Vagina (tissue), 2 donors: Measurements from ENCODE around the gene NOP58. TPM values are rescaled to one million over a fixed set of nuclear protein-coding genes. Genes with fewer than 3 reads are reported as not detected.

Experiments
- DNase-seq, 2 donors: peaks; one replicate each; pipeline ENCODE4 v3.0.0-alpha.2; 2017; ENCODE audit errors: extremely low spot score in 2 of 2
- H3K27ac ChIP-seq: fragments of 200-600 bp; sonication (generic); one replicate; pipeline ENCODE4 v1.5.1; 2019
- H3K27me3 ChIP-seq: fragments of 200-600 bp; sonication (generic); one replicate; pipeline ENCODE4 v1.5.1; 2019
- H3K36me3 ChIP-seq, 2 donors: fragments of 200-600 bp; sonication (generic); one replicate each; pipeline ENCODE4 v1.5.1; 2017 to 2019
- H3K4me1 ChIP-seq: fragments of 200-600 bp; sonication (generic); one replicate; pipeline ENCODE4 v1.5.1; 2019
- H3K4me3 ChIP-seq, 2 donors: fragments of 200-600 bp; sonication (generic); 1 replicate in 1 of 2; 2 replicates in 1 of 2; pipeline ENCODE4 v1.5.1; 2016 to 2019
- H3K9me3 ChIP-seq: fragments of 200-600 bp; sonication (generic); one replicate; pipeline ENCODE4 v1.5.1; 2019
- POLR2A ChIP-seq, 2 donors: fragments of 450-650 bp; IDR thresholded peaks; one replicate each; pipeline ENCODE4 v1.6.1; 2017; ENCODE audit warnings: antibody characterized with exemption in 2 of 2, mild to moderate bottlenecking in 2 of 2, moderate library complexity in 2 of 2
- POLR2AphosphoS5 ChIP-seq, 2 donors: sonication (generic); formaldehyde crosslinking; IDR thresholded peaks; one replicate each; pipeline ENCODE4 v1.9.0; 2017; ENCODE audit warnings: antibody characterized with exemption in 2 of 2, mild to moderate bottlenecking in 2 of 2, low read depth in 1 of 2; ENCODE audit not compliant: insufficient read depth in 1 of 2
- intact Hi-C: fragments of 100-400 bp; cut with DNase I; formaldehyde crosslinking; loops from one replicate; pipeline ENCODE4 v1.15.1; 2023
- total RNA-seq: library from RNA; depleted of rRNA; stranded (reverse); fragments of >200 nt; gene quantifications from one replicate; pipeline ENCODE4 v1.2.3, GENCODE V29; 2016
- TF ChIP-seq, protein P1 (sequence below), 3 experiments: fragments of 450-650 bp in 2 of 3; fragments of 200-600 bp in 1 of 3; sonication (generic) in 1 of 3; IDR thresholded peaks; one replicate each; pipeline ENCODE4 v1.5.1; 2017 to 2019; ENCODE audit warnings: antibody characterized with exemption in 3 of 3, mild to moderate bottlenecking in 2 of 3, moderate library complexity in 2 of 3

Gene NOP58
- total RNA-seq, 1 donor from 2014 or later: 80.8 TPM

DNA sequence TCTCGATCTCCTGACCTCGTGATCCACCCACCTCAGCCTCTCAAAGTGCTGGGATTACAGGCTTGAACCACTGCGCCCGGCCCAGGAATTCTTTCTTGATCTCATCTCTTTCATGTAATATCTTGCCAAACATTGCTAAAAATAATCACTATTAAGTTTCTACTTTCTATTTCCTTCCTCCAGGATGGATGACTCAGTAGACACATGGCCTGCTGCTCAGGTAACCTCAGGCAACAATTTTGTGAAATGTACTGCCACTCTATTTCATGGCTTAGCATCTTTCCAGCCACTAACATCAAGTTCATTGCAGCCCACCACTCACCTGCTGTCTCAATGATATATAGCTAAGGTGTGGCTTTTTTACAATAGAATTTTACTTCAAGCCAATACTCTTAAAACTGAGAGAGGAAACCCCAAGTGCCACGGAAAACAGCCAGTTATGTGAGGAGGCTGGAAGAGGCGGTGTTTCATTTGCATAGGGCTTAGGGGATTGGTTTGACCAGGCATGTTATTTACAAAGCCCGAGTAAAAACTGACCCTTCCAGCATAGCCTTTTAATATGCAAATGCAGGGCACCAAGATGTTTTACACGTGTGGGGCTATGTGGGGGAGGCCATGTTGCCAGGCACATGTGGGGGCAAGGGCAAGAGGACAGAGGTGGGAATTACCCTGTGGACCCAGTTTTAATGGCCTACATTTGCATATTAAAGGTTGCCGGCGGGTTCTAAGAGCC lies 15.9 kb upstream of the NOP58 start:
- no peak for DNase-seq
- no peaks in the 10 kb centered on the region for H3K27me3 ChIP-seq
- no peaks in the 10 kb centered on the region for H3K36me3 ChIP-seq
- no peaks in the 10 kb centered on the region for H3K9me3 ChIP-seq
- no peak overlapping the region for H3K4me3 ChIP-seq
- intact Hi-C loops: no loop called here
- TF ChIP-seq POLR2AphosphoS5 (IDR thresholded peaks at IDR 0.05; ENCODE audit: insufficient read depth in 1 of 2, low read depth in 1 of 2): peak in 1 of 2 donors; percentile 18
- TF ChIP-seq, protein P1, sequence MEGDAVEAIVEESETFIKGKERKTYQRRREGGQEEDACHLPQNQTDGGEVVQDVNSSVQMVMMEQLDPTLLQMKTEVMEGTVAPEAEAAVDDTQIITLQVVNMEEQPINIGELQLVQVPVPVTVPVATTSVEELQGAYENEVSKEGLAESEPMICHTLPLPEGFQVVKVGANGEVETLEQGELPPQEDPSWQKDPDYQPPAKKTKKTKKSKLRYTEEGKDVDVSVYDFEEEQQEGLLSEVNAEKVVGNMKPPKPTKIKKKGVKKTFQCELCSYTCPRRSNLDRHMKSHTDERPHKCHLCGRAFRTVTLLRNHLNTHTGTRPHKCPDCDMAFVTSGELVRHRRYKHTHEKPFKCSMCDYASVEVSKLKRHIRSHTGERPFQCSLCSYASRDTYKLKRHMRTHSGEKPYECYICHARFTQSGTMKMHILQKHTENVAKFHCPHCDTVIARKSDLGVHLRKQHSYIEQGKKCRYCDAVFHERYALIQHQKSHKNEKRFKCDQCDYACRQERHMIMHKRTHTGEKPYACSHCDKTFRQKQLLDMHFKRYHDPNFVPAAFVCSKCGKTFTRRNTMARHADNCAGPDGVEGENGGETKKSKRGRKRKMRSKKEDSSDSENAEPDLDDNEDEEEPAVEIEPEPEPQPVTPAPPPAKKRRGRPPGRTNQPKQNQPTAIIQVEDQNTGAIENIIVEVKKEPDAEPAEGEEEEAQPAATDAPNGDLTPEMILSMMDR (IDR thresholded peaks at IDR 0.05): no peak
- H3K27ac ChIP-seq: no peak overlapping the region
- no peaks in the 10 kb centered on the region for H3K4me1 ChIP-seq

DNA sequence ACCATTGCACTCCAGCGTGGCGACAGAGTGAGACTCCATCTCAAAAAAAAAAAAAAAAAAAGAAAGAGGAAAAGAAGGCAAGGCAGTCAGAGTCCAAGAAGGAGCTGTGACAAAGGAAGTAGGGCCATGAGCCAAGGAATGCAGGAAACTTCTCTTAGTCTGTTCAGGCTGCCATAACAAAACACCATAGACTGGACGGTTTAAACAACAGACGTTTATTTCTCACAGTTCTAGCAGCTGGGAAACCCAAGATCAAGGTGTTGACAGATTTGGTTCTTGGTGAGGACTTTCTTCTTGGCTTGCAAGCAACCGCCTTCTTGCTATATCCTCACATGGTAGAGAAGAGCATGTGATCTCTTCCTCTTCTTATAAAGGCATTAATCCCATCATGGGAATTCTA lies 14.1 kb upstream of the NOP58 start:
- Histone ChIP-seq H3K4me3 (no peak overlapping the region), H3K4me1 (no peaks in the 10 kb centered on the region), H3K27me3 (no peaks in the 10 kb centered on the region), H3K27ac (no peak overlapping the region), H3K9me3 (no peaks in the 10 kb centered on the region), H3K36me3 (no peaks in the 10 kb centered on the region)
- no peak for TF ChIP-seq POLR2A (IDR thresholded peaks at IDR 0.05)
- TF ChIP-seq, protein P1 (IDR thresholded peaks at IDR 0.05): no peak
- no peak for TF ChIP-seq POLR2AphosphoS5 (IDR thresholded peaks at IDR 0.05; ENCODE audit: insufficient read depth in 1 of 2, low read depth in 1 of 2)
- no peak for DNase-seq
- intact Hi-C loops: no loop called here

DNA sequence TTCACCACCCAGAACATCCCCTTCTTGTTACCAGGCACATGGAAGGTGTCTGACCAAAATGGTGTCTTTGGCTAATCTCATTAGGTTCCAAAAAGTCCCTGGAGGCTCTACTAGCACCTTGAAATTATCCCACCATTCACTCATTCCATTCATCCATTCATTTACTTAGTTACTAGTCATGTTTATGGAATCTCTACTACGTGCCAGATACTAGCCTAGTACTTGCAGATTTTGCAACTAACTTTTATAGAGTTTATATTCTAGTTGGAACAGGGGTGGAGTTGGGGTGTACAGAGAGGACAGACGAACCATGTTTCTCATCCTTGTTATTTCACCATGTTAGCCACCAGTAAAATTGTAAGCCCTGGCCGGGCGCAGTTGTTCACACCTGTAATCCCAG lies 4.0 kb upstream of the NOP58 start:
- DNase-seq: no peak

DNA sequence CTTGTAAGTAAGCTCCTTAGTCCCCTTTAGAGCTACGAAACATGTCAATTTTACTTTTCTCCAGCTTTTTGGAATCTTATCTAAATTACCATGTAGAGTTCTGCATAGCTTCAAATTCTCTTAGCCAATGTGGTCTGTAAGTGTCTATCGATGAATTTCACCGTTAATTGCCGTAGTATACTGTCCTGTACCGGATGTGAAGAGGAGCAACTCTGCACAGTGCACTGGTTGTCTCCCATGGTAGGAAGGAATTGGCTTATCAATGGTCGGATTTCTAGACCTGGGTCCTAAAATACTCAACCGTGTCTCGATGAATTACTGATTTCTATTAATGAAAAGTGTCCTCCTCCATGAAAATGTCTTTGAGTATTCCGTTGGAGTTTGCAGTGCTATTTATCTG lies 1.9 kb downstream of the NOP58 start:
- Histone ChIP-seq H3K36me3 (no peaks in the 10 kb centered on the region), H3K27ac (no peak overlapping the region), H3K4me3 (peak overlapping the region; percentile 93), H3K27me3 (no peaks in the 10 kb centered on the region), H3K9me3 (no peaks in the 10 kb centered on the region), H3K4me1 (peaks cover 37% of the 10 kb centered on the region)
- intact Hi-C loops: loop anchor here (5.0 kb wide), 1 partner anchor 110 kb away; the partner anchor contains the start of gene BMPR2
- TF ChIP-seq POLR2A (IDR thresholded peaks at IDR 0.05): no peak
- no peak for TF ChIP-seq POLR2AphosphoS5 (IDR thresholded peaks at IDR 0.05; ENCODE audit: insufficient read depth in 1 of 2, low read depth in 1 of 2)
- TF ChIP-seq, protein P1 (IDR thresholded peaks at IDR 0.05): no peak
- DNase-seq: no peak

More for the DNA sequence above, 4.0 kb upstream of the NOP58 start:
- no peaks in the 10 kb centered on the region for H3K9me3 ChIP-seq
- no peaks in the 10 kb centered on the region for H3K36me3 ChIP-seq
- no peak for TF ChIP-seq POLR2A (IDR thresholded peaks at IDR 0.05)
- TF ChIP-seq, protein P1 (IDR thresholded peaks at IDR 0.05): no peak
- no peak for TF ChIP-seq POLR2AphosphoS5 (IDR thresholded peaks at IDR 0.05; ENCODE audit: insufficient read depth in 1 of 2, low read depth in 1 of 2)
- intact Hi-C loops: no loop called here
- H3K27me3 ChIP-seq: no peaks in the 10 kb centered on the region
- no peak overlapping the region for H3K27ac ChIP-seq
- H3K4me3 ChIP-seq: no peak overlapping the region
- H3K4me1 ChIP-seq: peaks cover 7% of the 10 kb centered on the region

DNA sequence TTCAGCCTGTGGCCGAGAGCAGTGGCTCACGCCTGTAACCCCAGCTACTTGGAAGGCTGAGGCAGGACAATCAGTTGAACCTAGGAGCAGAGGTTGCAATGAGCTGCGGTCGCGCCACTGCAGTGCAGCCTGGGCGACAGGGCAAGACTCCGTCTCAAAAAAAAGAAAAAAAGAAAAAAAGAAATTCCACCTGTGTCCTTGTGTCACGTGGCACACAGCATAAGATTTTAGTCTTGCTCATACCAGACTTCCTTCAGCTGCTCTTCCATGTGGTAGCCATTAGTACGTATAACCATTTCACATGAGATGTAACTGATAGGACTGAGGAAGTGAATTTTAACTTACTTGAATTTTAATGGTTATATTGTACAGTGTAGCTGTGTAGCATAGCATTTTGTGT lies 4.0 kb downstream of the NOP58 start:
- TF ChIP-seq POLR2AphosphoS5 (IDR thresholded peaks at IDR 0.05; ENCODE audit: insufficient read depth in 1 of 2, low read depth in 1 of 2): no peak
- no peak for TF ChIP-seq POLR2A (IDR thresholded peaks at IDR 0.05)
- TF ChIP-seq, protein P1 (IDR thresholded peaks at IDR 0.05): no peak
- H3K4me3 ChIP-seq: no peak overlapping the region
- no peaks in the 10 kb centered on the region for H3K27me3 ChIP-seq
- intact Hi-C loops: loop anchor here (5.0 kb wide), 1 partner anchor 108 kb away; the partner anchor contains the start of gene BMPR2
- H3K36me3 ChIP-seq: no peaks in the 10 kb centered on the region
- peaks cover 39% of the 10 kb centered on the region for H3K4me1 ChIP-seq
- no peak for DNase-seq
- no peak overlapping the region for H3K27ac ChIP-seq
- no peaks in the 10 kb centered on the region for H3K9me3 ChIP-seq
